Measurements from ENCODE around the gene CYP4F22.

DNA sequence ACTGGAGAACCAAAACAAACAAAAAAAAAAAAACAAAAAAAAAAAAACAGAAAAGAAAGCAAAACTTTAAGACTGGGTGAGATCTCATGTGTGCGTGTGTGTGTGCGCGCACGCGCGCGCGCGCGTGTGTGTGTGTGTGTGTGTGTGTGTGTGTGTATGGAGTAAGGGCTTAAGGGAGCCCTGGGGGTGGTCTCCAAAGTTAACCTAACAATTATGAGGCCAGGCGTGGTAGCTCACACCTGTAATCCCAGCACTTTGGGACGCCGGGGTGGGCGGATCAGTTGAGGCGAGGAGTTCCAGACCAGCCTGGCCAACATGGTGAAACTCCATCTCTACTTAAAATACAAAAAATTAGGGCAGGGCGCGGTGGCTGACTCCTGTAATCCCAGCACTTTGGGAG lies 46.7 kb downstream of the CYP4F22 start:
- TF ChIP-seq, protein P1, sequence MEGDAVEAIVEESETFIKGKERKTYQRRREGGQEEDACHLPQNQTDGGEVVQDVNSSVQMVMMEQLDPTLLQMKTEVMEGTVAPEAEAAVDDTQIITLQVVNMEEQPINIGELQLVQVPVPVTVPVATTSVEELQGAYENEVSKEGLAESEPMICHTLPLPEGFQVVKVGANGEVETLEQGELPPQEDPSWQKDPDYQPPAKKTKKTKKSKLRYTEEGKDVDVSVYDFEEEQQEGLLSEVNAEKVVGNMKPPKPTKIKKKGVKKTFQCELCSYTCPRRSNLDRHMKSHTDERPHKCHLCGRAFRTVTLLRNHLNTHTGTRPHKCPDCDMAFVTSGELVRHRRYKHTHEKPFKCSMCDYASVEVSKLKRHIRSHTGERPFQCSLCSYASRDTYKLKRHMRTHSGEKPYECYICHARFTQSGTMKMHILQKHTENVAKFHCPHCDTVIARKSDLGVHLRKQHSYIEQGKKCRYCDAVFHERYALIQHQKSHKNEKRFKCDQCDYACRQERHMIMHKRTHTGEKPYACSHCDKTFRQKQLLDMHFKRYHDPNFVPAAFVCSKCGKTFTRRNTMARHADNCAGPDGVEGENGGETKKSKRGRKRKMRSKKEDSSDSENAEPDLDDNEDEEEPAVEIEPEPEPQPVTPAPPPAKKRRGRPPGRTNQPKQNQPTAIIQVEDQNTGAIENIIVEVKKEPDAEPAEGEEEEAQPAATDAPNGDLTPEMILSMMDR (IDR thresholded peaks at IDR 0.05) = no peak
- TF ChIP-seq POLR2A (IDR thresholded peaks at IDR 0.05) = no peak
